Measurements from ENCODE around the gene PLCXD1. TPM values are rescaled to one million over a fixed set of nuclear protein-coding genes. Genes with fewer than 3 reads are reported as not detected.
"Not testable (repeated sequence)": the region's sequence is repeated elsewhere in the genome, so short reads cannot be mapped to it uniquely, and the experiment has no call there.

PLCXD1 gene
- total and polyA plus RNA-seq, 9 of the 15 experiments (the other 6 are each of a cell fraction or from before 2014, with no cell fraction given), result 6.0 to 60.2 (median 39.5) TPM

DNA sequence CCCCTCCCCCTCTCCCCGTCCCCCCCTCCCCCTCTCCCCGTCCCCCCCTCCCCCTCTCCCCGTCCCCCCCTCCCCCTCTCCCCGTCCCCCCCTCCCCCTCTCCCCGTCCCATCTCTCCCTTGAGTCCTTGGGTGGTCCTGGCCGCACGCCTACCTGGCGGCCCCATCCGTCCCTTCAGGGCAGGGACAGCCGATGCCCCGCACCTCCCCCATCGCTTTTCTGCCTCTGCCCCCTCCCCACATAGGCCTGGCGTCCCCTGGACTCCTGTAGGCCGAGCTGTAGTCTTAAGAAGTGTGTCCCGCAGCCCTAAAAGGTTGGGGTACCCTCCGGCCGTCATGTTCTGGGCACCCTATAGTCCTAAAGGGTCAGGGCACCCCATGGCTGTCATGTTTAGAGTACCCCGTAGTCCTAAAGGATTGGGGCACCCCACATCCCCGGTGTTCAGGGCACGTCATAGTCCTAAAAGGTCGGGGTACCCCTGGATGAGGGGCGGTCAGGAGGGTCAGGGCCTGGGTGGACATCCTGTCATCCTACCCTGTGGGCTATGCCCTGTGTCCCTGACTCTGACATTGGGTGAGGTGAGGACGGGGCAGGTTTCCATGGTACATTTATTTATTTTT, 48.2 kb downstream of the PLCXD1 start (continued):
- no peak for TF ChIP-seq REST (IDR thresholded peaks at IDR 0.05; ENCODE audit: borderline replicate concordance)
- TF ChIP-seq REST (CRISPR knock-in tag; IDR thresholded peaks at IDR 0.05; ENCODE audit: low read depth), result no peak

GRCh38 chrX:330141-330725, 49.1 kb downstream of the PLCXD1 start:
- FAIRE-seq; H3K9me1 ChIP-seq (ENCODE audit: control insufficient read depth, insufficient read depth, low read length); H3K9ac ChIP-seq (ENCODE audit: insufficient read depth in 1 of 2, low read depth in 2 of 2, low read length in 2 of 2); H3K4me3 ChIP-seq; in situ Hi-C loops (cut with MboI); ATAC-seq; H3K27ac ChIP-seq (ENCODE audit: extremely low read depth, low read depth, low read length); intact Hi-C loops (cut with micrococcal nuclease); H4K20me1 ChIP-seq (replicated peaks; ENCODE audit: control insufficient read depth, insufficient read depth, low read length); H2AFZ ChIP-seq (ENCODE audit: low read depth, low read length); H3K9me3 ChIP-seq (replicated peaks; ENCODE audit: control insufficient read depth, insufficient read depth, low read depth, low read length); DNase-seq (ENCODE audit: extremely low read depth in 1 of 4, low spot score in 3 of 4); H3K36me3 ChIP-seq (ENCODE audit: control insufficient read depth, insufficient read depth, low read length); H3K4me1 ChIP-seq (replicated peaks in 1 of 2; ENCODE audit: control insufficient read depth in 2 of 2, insufficient read depth in 2 of 2, low read length in 2 of 2); H3K79me2 ChIP-seq (ENCODE audit: control insufficient read depth, insufficient read depth, low read length); BruUV-seq (replicated peaks); H3K27me3 ChIP-seq (ENCODE audit: control insufficient read depth in 2 of 2, insufficient read depth in 2 of 2, low read length in 2 of 2); H3K4me2 ChIP-seq (ENCODE audit: insufficient read depth, low read length); CTCF ChIA-PET (ENCODE audit: low intra/inter-chr PET ratio); POLR2A ChIA-PET: not testable (repeated sequence)
- 80% methylated on average over 9 of the region's 29 CpGs for WGBS (ENCODE audit: insufficient coverage, low coverage, missing lambda C conversion rate)
